ENCODE results near the gene NKAIN2.

DNA sequence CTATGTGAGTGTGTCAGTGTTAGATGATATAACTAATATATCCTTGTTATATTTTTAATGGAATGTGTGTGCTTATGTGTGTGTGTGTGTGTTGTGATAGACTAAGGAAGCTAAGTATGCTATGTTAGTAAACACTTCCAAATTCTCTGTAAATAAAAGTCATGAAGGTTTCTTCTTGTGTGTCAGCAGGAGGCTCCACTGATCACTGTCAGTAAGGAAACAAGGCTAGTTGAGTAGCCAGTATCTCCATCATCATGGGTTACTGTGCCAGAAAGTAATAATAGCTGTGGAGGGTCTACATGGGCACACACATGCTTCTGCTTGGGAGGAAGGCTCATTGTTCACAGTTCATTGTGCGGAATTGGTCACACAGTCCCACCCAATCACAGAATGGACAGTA lies 855.8 kb downstream of the NKAIN2 start:
- TF ChIP-seq CTCF (conservative IDR thresholded peaks at IDR 0.05 in 1 of 2, IDR thresholded peaks at IDR 0.05 in 1 of 2; ENCODE audit: extremely low read depth in 1 of 2, insufficient read depth in 1 of 2, low read depth in 1 of 2, low read length in 2 of 2) (peak in 1 of 2 donors; percentile 7), EZH2 (IDR thresholded peaks at IDR 0.05; ENCODE audit: borderline replicate concordance, low read length) (no peak)

All from mammary epithelial cell (primary cell).